GM18951 (cell line): ENCODE results near the gene NANS.
"Not testable (repeated sequence)": the region's sequence is repeated elsewhere in the genome, so short reads cannot be mapped to it uniquely, and the experiment has no call there.

Experiments
- POLR2A ChIP-seq: IDR thresholded peaks from 4 replicates; pipeline ENCODE4 v1.6.1; 2011; ENCODE audit warnings: mild to moderate bottlenecking; ENCODE audit not compliant: insufficient read length, insufficient read depth; ENCODE audit errors: extremely low read depth
- in situ Hi-C: fragments of 300-500 bp; cut with MboI; formaldehyde crosslinking; loops from one replicate; pipeline ENCODE4 v1.12.0; 2022; ENCODE audit warnings: low sequenced_read_pairs, mixed read lengths, inconsistent platforms; ENCODE audit not compliant: unreplicated experiment

The NANS gene

DNA sequence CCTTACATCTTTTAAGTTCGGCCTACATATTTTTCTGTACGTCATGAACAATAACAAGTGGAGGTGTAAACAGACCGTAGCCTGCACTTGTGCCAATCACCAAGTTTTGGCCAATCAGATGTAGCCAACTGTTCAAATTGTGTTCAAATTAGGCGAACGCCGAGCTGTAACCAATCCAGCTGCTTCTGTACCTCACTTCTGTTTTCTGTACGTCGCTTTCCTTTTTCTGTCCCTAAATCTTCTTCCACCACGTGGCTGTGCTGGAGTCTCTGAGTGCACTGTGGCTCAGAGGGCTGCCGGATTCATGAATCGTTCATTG lies 36.0 kb downstream of the NANS start:
- TF ChIP-seq POLR2A = no peak
- in situ Hi-C loops = no loop called here

DNA sequence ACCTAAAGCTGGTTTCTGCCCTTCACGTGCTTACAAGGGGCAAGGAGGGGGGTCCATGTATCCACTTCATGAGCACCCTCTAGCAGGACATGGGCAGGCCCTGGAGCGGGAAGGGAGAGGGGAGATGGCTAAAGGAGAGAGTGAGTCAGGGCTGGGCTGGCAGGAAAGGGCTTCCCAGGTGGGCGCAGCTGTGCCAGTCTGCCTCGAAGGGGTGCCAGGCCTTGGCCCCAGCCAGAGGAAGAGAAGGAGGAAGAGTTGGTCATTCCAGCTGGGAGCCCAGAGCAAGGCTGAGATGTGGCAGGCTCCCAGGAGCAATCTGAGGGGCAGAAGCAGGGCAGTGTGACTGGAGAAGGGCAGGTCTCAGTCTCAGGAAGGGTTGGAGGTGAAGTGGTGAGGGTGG lies 37.8 kb downstream of the NANS start:
- no peak for TF ChIP-seq POLR2A
- in situ Hi-C loops = no loop called here

DNA sequence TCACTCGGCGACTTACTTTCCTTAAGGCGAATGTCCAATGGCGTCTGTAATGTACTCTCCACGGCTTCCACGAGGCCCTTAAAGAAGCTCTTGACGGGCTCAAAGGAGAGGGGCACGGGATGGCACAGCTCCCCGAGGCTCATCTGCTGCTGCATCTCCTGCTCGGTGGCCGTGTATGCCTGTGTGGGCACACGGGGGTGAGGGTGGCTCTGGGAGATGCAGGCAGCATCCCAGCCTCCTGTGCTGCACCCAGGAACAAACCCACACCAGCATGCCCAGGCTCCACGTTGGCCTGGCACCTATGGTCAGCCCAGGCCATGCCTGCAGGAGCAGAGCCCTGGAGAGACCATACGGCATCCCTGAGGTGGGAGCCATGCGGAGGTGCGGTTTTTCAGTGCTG lies 38.3 kb downstream of the NANS start:
- in situ Hi-C loops = no loop called here
- no peak for TF ChIP-seq POLR2A

- in situ Hi-C loops = no loop called here
- no peak for TF ChIP-seq POLR2A
Measured at GRCh38 chr9:98095401-98095800, 38.9 kb downstream of the NANS start.

DNA sequence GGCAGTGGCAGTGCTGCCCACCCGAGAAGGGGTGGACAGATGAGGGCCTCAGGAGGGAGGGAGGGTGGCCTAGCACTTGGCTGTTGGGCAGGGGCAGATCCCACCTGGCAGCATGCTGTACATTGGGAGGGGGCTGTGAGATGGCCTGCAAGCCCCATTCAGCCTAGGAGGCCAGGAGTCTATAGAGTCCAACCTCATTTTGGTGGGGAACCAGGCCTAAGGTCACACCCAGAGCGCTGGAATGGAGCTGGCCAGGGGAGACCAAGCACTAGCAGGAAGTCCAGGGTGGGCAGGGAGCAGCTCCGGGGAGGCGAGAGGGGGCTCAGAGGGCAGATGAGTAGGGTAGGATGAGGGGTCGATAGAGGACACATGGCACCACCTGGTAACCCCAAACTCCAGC lies 39.6 kb downstream of the NANS start:
- TF ChIP-seq POLR2A = no peak
- in situ Hi-C loops = no loop called here

- TF ChIP-seq POLR2A = no peak
- in situ Hi-C loops = no loop called here
Measured at GRCh38 chr9:98097836-98098235, 41.3 kb downstream of the NANS start.

- no peak for TF ChIP-seq POLR2A
- in situ Hi-C loops = no loop called here
Measured at GRCh38 chr9:98099346-98099745, 42.8 kb downstream of the NANS start.

GRCh38 chr9:98099898-98100297 lies 43.4 kb downstream of the NANS start:
- in situ Hi-C loops = no loop called here
- TF ChIP-seq POLR2A = no peak

- in situ Hi-C loops = no loop called here
- TF ChIP-seq POLR2A = no peak
Measured at GRCh38 chr9:98100456-98100855, 43.9 kb downstream of the NANS start.

GRCh38 chr9:98101416-98101815 lies 44.9 kb downstream of the NANS start:
- in situ Hi-C loops = no loop called here
- no peak for TF ChIP-seq POLR2A

DNA sequence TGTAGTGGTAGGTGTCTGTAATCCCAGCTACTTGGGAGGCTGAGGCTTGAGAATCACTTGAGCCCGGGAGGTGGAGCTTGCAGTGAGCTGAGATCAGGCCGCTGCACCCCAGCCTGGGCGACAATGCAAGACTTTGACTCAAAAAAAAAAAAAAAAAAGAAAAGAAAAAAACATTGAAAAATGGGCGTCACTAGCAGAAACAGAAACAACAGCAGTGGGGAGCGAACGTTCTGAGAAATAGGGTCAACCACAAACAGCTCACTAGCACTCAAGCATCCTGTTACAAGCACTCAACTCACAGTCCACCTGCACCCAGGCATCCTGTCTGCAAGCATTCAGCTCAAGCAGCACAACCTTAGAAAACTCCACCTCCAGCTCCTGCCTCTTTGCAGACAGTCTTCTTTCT lies 45.3 kb downstream of the NANS start:
- TF ChIP-seq POLR2A = peak; percentile 19
- in situ Hi-C loops = no loop called here

DNA sequence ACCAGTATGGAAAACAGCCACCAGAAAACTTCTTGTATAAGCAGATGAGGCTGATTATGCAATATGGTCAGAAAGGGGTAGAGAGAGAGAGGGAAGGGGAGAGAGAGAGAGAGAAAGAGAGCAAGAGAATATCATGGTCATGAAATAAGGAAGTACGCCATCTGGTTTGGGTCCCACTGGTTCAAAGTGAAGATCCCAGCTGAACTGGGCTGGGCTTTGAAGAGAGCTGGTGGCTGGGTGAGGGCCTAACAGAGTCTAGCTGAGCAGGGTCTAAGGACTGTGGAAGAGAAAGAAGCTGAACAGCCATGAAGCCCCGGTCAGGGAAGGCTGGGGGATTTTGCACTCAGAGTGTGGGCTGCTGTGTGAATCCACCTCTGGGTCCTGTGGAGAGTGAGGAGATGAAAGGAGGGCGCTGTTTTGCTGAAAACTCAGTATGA lies 47.9 kb downstream of the NANS start:
- in situ Hi-C loops = no loop called here

DNA sequence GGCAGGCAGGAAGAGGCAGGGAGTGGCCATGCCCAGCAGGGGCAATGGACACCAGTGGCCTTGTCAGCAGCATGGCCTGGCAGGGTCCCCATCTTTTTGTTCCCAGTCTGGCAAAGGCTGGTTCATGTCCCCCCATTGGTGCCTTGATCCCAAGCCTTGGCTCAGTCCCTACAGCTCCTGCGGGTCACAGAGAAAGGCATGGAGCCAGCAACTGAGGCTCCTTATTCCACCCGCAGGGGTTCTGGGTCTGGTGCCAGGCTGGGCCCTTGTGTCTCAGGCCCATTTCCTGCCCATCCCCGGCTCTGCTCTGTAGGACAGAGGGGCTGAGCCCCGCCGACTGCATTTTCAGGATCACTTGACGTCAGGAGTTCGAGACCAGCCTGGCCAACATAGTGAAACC lies 48.5 kb downstream of the NANS start:
- no peak for TF ChIP-seq POLR2A
- in situ Hi-C loops = no loop called here

More for the DNA sequence above, 47.9 kb downstream of the NANS start:
- no peak for TF ChIP-seq POLR2A

DNA sequence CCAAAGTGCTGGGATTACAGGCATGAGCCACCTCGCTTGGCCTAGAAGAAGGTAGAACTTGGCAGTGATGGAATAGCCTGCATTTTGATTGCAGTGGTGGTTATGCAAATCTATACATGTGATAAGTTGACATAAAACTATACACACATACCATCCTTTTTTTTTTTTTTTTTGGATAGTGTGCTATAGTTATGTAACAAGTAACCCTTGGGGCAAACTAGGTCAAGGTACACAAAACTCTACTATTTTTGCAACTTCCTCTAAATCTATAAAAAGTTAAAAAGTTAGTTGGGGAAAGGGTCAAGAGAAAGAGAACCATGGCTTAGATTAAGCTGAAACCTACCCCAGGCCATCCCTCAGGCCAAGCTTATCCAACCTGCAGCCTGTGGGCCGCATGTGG lies 51.4 kb downstream of the NANS start:
- in situ Hi-C loops = no loop called here
- TF ChIP-seq POLR2A = no peak

DNA sequence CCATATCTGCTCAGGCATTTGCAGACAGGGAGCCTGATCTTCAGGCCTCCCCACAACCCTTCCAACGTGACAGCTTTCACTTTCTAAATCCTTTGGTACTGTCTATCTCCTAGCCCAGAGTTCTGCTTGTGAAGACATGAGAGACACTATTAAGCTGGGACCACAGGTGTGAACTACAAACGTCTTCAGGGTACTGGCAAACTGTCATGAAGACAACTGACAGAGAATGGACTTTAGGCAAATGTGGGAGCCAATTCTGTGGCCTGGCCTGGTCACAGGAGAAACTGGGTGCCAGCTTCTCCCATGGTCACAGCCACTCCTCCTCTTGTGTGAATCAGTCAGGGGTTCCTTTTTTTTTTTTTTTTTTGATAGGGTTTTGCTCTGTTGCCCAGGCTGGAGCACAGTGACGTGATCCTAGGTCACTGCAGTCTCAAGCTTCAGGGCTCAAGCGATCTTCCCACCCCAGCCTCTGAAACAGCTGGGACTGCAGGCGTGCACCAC lies 52.0 kb downstream of the NANS start:
- in situ Hi-C loops = no loop called here
- TF ChIP-seq POLR2A = no peak

- in situ Hi-C loops = no loop called here
Measured at GRCh38 chr9:98109052-98109451, 52.5 kb downstream of the NANS start.

DNA sequence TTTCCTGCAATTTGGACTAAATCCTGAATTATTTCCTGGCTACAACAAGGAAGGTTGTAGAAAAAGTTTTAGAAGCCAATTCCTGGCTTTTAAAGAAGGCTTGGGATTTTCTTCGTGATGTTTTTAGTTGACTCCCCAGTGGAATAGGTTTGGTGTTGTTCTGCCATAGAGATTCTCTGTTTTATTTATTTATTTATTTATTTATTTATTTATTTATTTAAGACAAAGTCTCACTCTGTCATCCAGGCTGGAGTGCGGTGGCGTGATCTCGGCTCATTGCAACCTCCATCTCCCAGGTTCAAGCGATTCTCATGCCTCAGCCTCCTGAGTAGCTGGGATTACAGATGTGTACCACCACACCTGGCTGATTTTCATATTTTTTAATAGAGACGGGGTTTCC lies 60.6 kb downstream of the NANS start:
- in situ Hi-C loops = not testable (repeated sequence)

More at GRCh38 chr9:98109052-98109451, 52.5 kb downstream of the NANS start:
- TF ChIP-seq POLR2A = no peak
